K562 (cell line): ENCODE data around the gene EDA. TPM values are rescaled to one million over a fixed set of nuclear protein-coding genes. Genes with fewer than 3 reads are reported as not detected.

Source experiments
- ATAC-seq: fragments of 200-7000 bp; cut with Tn5 transposase; 3 replicates; pipeline ENCODE4 v1.9.1; 2020; ENCODE audit warnings: moderate library complexity
- BruUV-seq: library from RNA; stranded (reverse); fragments of 400-500 nt; replicated peaks from 2 replicates; lab custom pipeline; 2021; lab: Mats Ljungman, UMichigan
- CTCF ChIA-PET: fragments of 300-600 bp; formaldehyde crosslinking; extraction: SDS; loops from one replicate; lab custom pipeline; 2021; ENCODE audit warnings: low intra/inter-chr PET ratio; lab: Yijun Ruan, JAX
- POLR2A ChIA-PET: fragments of 300-600, 350-650 bp; sonication (Branson Sonifier 250); formaldehyde crosslinking; extraction: SDS; loops from one replicate; lab custom pipeline; 2021; ENCODE audit warnings: antibody characterized with exemption, inconsistent platforms; lab: Yijun Ruan, JAX
- DNase-seq, 4 experiments: peaks; one replicate each; pipeline versions ENCODE4 v3.0.0 to v3.0.0-alpha.2; 2011 to 2018; ENCODE audit warnings: low spot score in 3 of 4, mixed read lengths in 3 of 4; ENCODE audit errors: extremely low read depth in 1 of 4
- FAIRE-seq: peaks from 2 replicates; lab custom pipeline; 2011; peaks lifted over from hg19 to GRCh38; lab: Jason Lieb, UNC
- H2AFZ ChIP-seq: 2 replicates; pipeline ENCODE4 v1.6.0; 2011; ENCODE audit warnings: low read depth, low read length, control low read depth, inconsistent platforms
- H3K27ac ChIP-seq: fragments of 200-600 bp; 3 replicates; pipeline ENCODE4 v1.8.0; 2011; ENCODE audit warnings: low read depth, mild to moderate bottlenecking, control low read depth, inconsistent platforms, low read length, moderate library complexity, mixed read lengths; ENCODE audit errors: extremely low read depth
- H3K27me3 ChIP-seq, 2 experiments: fragments of 300-600 bp in 1 of 2; 2 replicates in 1 of 2; 3 replicates in 1 of 2; pipeline versions ENCODE4 v1.6.0 to v1.8.0; 2011; ENCODE audit warnings: inconsistent platforms in 2 of 2, low read length in 2 of 2, mild to moderate bottlenecking in 1 of 2, mixed read lengths in 1 of 2, moderate library complexity in 1 of 2; ENCODE audit not compliant: control insufficient read depth in 2 of 2, insufficient read depth in 2 of 2
- H3K36me3 ChIP-seq: fragments of 300-600 bp; 3 replicates; pipeline ENCODE4 v1.8.0; 2011; ENCODE audit warnings: mild to moderate bottlenecking, low read length, inconsistent platforms; ENCODE audit not compliant: control insufficient read depth, insufficient read depth
- H3K4me1 ChIP-seq, 2 experiments: fragments of 200-600 bp in 1 of 2; replicated peaks in 1 of 2; 2 replicates in 1 of 2; 3 replicates in 1 of 2; pipeline versions ENCODE4 v1.5.1 to v1.8.0; 2011; ENCODE audit warnings: inconsistent platforms in 2 of 2, low read length in 2 of 2, mild to moderate bottlenecking in 1 of 2, mixed read lengths in 1 of 2, moderate library complexity in 1 of 2; ENCODE audit not compliant: control insufficient read depth in 2 of 2, insufficient read depth in 2 of 2
- H3K4me2 ChIP-seq: 2 replicates; pipeline ENCODE4 v1.6.1; 2011; ENCODE audit warnings: low read length, control low read depth, inconsistent platforms, mixed read lengths; ENCODE audit not compliant: insufficient read depth
- H3K4me3 ChIP-seq: fragments of 200-600 bp; sonication (generic), shearing (Covaris generic); 2 replicates; pipeline ENCODE4 v1.5.1; 2016; ENCODE audit warnings: control low read depth, inconsistent platforms
- H3K79me2 ChIP-seq: fragments of 200-600 bp; 3 replicates; pipeline ENCODE4 v1.8.0; 2011; ENCODE audit warnings: low read length, inconsistent platforms; ENCODE audit not compliant: control insufficient read depth, insufficient read depth
- H3K9ac ChIP-seq, 2 experiments: 2 replicates each; pipeline versions ENCODE4 v1.6.0 to v1.6.1; 2011; ENCODE audit warnings: low read depth in 2 of 2, low read length in 2 of 2, control low read depth in 1 of 2, inconsistent platforms in 1 of 2, mild to moderate bottlenecking in 1 of 2, mixed read lengths in 1 of 2; ENCODE audit not compliant: insufficient read depth in 1 of 2
- H3K9me1 ChIP-seq: one replicate; pipeline ENCODE4 v1.6.0; 2011; ENCODE audit warnings: inconsistent platforms, mild to moderate bottlenecking, low read length, moderate library complexity; ENCODE audit not compliant: control insufficient read depth, insufficient read depth
- H3K9me3 ChIP-seq: replicated peaks from 2 replicates; pipeline ENCODE4 v1.5.1; 2011; ENCODE audit warnings: low read depth, low read length, inconsistent platforms; ENCODE audit not compliant: control insufficient read depth, insufficient read depth
- H4K20me1 ChIP-seq: replicated peaks from 2 replicates; pipeline ENCODE4 v1.6.1; 2011; ENCODE audit warnings: low read length, inconsistent platforms, mixed read lengths; ENCODE audit not compliant: control insufficient read depth, insufficient read depth
- FIP1L1 ChIP-seq: fragments of 200-400 bp; formaldehyde crosslinking; IDR thresholded peaks from 2 replicates; pipeline ENCODE4 v1.6.1; 2018; ENCODE audit warnings: mild to moderate bottlenecking, low read depth, low read length; ENCODE audit not compliant: poor library complexity, severe bottlenecking
- MCM7 ChIP-seq, 2 experiments: fragments of 450-650 bp; IDR thresholded peaks; 2 replicates each; pipeline ENCODE4 v1.6.1; 2016 to 2018
- ZNF583 ChIP-seq: fragments of 250-450 bp; sonication (Bioruptor Pico); IDR thresholded peaks from 2 replicates; pipeline ENCODE4 v1.4.0; 2020
- WGBS: fragments of 100-300 bp; shearing (Covaris generic); methylation state at CpG from one replicate; pipeline ENCODE4 v1.1.6; 2016; ENCODE audit warnings: low coverage, mixed read lengths; ENCODE audit not compliant: insufficient coverage; ENCODE audit errors: missing lambda C conversion rate; 5-methylcytosine and 5-hydroxymethylcytosine counted together
- in situ Hi-C: fragments of 300-500 bp; cut with MboI; formaldehyde crosslinking; loops from 4 replicates; pipeline ENCODE4 v1.15.0; 2018; ENCODE audit warnings: inconsistent platforms, mixed read lengths
- intact Hi-C: fragments of 100-400 bp; cut with micrococcal nuclease; formaldehyde crosslinking; loops from 2 replicates; pipeline ENCODE4 v1.14.2; 2022
- polyA plus RNA-seq, 8 experiments: library from polyadenylated mRNA; depleted of rRNA in 4 of 8; stranded (reverse) in 5 of 8; unstranded in 3 of 8; fragments of >200 nt; fragmentation: Nextera tagmentation in 2 of 8; fragmentation: Illumina TruSeq in 1 of 8; extraction: Ambion mirVana in 2 of 8; extraction: Trizol in 1 of 8; gene quantifications; 2 replicates each; pipeline versions ENCODE4 v1.2.1 to v1.2.3, GENCODE V29; 2011 to 2014; ENCODE audit warnings: inconsistent platforms in 1 of 8, missing spikeins in 1 of 8
- total RNA-seq, 7 experiments: library from RNA; depleted of rRNA in 6 of 7; stranded (reverse); fragments of >200 nt in 6 of 7; fragmentation: Illumina TruSeq in 2 of 7; extraction: Trizol in 2 of 7; gene quantifications; 2 replicates each; pipeline versions ENCODE4 v1.2.1 to v1.2.3, GENCODE V29; 2011 to 2021; ENCODE audit warnings: low replicate concordance in 1 of 7

Gene EDA
- total and polyA plus RNA-seq, 9 of the 15 experiments (the other 6 are each of a cell fraction or from before 2014, with no cell fraction given), result 0.03 to 0.40 (median 0.07) TPM

DNA sequence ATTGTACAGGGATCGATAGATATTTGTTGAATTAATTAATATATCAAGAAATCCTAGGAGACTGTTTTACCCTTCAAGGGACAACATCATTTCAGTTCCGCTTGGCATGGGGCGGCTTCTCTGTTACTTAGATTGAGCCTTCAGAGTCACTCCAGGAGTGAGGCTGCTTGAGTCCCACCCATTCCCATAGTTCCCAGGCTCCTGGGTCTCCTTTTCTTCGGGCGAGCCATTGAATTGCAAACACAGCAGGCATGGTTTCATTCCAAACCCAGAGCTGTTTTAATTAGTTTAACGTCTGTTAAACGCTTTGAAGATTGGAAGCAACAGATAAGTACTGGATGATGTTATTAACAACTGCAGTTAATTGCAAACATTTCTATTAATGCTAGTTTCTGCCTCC is 571 bp upstream of the EDA start:
- no peak for FAIRE-seq
- intact Hi-C loops, result no loop called here

GRCh38 chrX:69616457-69617203 is 717 bp downstream of the EDA start:
- Histone ChIP-seq H3K27ac (no peak overlapping the region), H4K20me1 (no peaks in the 10 kb centered on the region), H2AFZ (no peak overlapping the region), H3K4me3 (peak overlapping the region; percentile 19; the same call in 1 of the 2 replicates), H3K9ac (0 out of 4 replicates have a peak overlapping the region, but pooled peaks of 1 of the 2 experiments have one; percentile 9), H3K79me2 (no peaks in the 10 kb centered on the region), H3K36me3 (no peaks in the 10 kb centered on the region), H3K27me3 (peaks cover 0 to 6% of the 10 kb centered on the region in 2 experiments; a peak in 1 of 5 replicates)
- CTCF ChIA-PET, result no interaction called here
- no peak for FAIRE-seq
- no peak for TF ChIP-seq MCM7 (IDR thresholded peaks at IDR 0.05)
- TF ChIP-seq, all 486 proteins: peak for 0
- POLR2A ChIA-PET, result no interaction called here
- no peak for DNase-seq
- ATAC-seq, result no peak
- H3K9me3 ChIP-seq, result no peaks in the 10 kb centered on the region
- no peak overlapping the region; the same call in 1 of the 2 replicates for H3K4me2 ChIP-seq
- H3K9me1 ChIP-seq, result no peaks in the 10 kb centered on the region
- H3K4me1 ChIP-seq, result peaks cover 0 to 13% of the 10 kb centered on the region in 2 experiments; a peak in 2 of 5 replicates
- intact Hi-C loops, result no loop called here
- 3% methylated on average over 29 of the region's 53 CpGs for WGBS
- BruUV-seq, result no TSS peak
- in situ Hi-C loops, result no loop called here

More for the DNA sequence above, 571 bp upstream of the EDA start:
- Histone ChIP-seq H3K36me3 (no peaks in the 10 kb centered on the region), H3K27me3 (peaks cover 0 to 6% of the 10 kb centered on the region in 2 experiments; a peak in 1 of 5 replicates), H3K4me1 (peaks cover 0 to 13% of the 10 kb centered on the region in 2 experiments; a peak in 2 of 5 replicates), H3K9me3 (no peaks in the 10 kb centered on the region), H3K79me2 (no peaks in the 10 kb centered on the region), H3K4me3 (no peak overlapping the region), H3K4me2 (peak overlapping the region; percentile 21; the same call in 1 of the 2 replicates), H3K27ac (no peak overlapping the region), H3K9me1 (no peaks in the 10 kb centered on the region), H2AFZ (no peak overlapping the region), H3K9ac (no peak overlapping the region), H4K20me1 (no peaks in the 10 kb centered on the region)
- no TSS peak for BruUV-seq
- no peak for TF ChIP-seq ZNF583
- TF ChIP-seq FIP1L1, result no peak
- POLR2A ChIA-PET, result no interaction called here
- in situ Hi-C loops, result no loop called here
- no peak for DNase-seq
- no peak for ATAC-seq
- CTCF ChIA-PET, result no interaction called here
- 12% methylated on average over 7 of the region's 7 CpGs for WGBS
